NCI-H69 (cell line): Measurements from ENCODE around the gene COQ4.
A peak's percentile ranks its signal among the peaks of the same experiment; 100 is the strongest.

Experiments
- DNase-seq: peaks from one replicate; lab custom pipeline; 2025; lab: John Stamatoyannopoulos, UW

Gene COQ4

DNA sequence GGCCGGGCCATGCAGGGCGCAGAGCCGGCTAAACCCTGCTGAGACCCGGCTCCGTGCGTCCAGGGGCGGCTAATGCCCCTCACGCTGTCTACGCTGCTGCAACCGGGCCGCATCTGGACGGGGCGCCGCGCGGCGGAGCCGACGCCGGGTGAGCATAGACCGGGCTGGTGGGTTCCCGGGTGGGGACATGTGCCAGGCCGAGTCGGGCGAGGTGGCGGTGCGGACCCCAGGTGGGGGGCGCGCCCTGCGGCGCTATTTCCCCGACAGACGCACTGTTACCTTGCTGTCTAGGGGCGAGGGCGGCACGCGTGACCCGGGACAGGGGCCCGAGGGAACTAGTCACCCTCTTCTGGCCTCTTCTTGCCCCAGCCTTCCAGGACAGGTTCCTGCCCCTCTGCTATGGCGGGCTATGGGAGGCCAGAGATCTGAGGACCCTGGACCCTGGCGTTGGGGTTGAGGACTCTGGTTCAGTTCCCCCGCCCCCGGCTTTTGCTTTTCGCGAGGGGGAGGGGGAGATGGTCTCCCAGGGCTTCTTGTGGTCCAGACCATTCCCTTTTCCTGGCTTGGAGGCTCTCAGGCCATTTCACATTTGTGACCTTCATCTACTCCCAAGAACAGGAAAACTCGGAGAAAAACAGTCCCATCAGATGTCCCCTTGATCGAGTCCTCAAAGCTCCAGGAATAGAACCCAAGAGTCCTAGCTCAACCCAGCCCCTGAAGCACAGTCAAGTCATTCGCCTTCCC, 18.2 kb downstream of the COQ4 start:
- DNase-seq, result peak; percentile 61

- DNase-seq, result peak; percentile 90
Measured at GRCh38 chr9:128341435-128341849, 18.8 kb downstream of the COQ4 start.

DNA sequence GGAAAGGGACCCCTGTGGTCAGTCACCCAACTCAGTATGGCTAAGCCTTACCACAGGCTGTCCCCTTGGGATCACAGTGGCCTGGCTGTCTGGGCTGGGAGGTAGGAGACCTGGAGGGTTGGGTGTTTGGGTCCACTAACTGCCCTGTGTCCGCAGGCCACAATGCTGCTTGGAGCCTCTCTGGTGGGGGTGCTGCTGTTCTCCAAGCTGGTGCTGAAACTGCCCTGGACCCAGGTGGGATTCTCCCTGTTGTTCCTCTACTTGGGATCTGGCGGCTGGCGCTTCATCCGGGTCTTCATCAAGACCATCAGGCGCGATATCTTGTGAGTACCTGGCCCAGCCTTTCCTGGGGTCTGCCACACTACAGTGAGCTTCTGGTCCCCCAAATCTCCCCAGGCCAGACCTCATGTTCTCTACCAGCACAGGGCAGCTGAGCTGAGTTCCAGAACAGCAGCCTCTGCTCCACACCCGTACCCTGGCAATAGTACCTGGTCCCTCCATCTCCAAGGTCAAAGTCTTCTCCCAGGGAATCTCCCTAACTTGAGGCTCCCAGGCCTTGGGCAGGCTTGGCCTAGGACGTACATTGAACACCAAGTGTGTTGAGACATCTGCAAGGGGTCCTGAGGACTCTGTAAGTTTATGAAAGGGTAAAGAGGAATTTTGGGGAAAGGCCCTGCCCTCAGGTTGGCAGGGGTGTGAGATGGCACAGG, 20.5 kb downstream of the COQ4 start:
- no peak for DNase-seq

DNA sequence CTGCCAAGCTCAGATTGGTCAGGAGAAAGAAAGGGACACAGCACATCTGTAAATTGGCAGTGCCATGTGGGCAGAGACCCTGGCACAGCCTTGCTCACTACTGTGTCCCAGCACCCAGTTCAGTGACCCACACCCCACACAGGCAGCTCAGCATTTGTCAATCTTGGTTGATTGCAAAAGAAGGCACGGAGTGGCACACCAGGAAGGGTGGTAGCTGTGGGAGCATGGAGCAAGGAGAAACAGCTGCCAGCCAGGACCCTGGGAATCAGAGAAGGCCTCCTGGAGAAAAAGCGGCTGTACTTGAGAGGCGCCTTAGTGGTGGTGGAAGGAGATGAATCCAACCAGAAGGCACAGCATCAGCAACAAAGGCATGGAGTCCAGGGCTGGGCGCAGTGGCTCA, 21.2 kb downstream of the COQ4 start:
- DNase-seq, result no peak

- no peak for DNase-seq
Measured at GRCh38 chr9:128344931-128345605, 22.4 kb downstream of the COQ4 start.

- no peak for DNase-seq
Measured at GRCh38 chr9:128349125-128349524, 26.5 kb downstream of the COQ4 start.

- DNase-seq, result no peak
Measured at GRCh38 chr9:128349772-128350171, 27.1 kb downstream of the COQ4 start.

GRCh38 chr9:128355451-128355850, 32.8 kb downstream of the COQ4 start:
- DNase-seq, result no peak

DNA sequence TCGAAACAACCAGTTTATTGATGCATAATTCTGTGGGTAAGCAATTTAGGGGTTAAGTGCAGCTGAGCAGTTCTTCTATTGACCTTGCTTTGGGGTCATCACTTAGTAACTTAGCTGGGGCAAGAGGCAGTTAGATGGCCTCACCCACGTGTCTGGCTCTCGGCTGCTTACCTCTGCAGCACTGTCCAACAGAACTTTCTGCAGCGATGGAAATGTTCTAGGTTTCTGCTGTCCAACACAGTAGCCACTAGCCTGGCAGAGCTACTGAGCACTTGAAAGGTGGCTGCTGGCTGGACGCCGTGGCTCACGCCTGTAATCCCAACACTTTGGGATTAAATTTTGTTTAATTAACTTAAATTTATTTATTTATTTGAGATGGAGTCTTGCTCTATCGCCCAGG, 35.5 kb downstream of the COQ4 start:
- no peak for DNase-seq

- no peak for DNase-seq
Measured at GRCh38 chr9:128358861-128359260, 36.2 kb downstream of the COQ4 start.

DNA sequence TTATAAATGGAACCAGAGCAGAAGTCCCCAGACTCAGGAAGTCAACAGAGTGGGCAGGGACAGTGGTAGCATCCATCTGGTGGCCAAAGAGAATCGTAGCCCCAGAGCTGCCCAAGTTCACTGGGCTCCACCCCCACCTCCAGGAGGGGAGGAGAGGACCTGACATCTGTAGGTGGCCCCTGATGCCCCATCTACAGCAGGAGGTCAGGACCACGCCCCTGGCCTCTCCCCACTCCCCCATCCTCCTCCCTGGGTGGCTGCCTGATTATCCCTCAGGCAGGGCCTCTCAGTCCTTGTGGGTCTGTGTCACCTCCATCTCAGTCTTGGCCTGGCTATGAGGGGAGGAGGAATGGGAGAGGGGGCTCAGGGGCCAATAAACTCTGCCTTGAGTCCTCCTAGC, 38.2 kb downstream of the COQ4 start:
- no peak for DNase-seq

GRCh38 chr9:128361296-128361985, 38.8 kb downstream of the COQ4 start:
- DNase-seq, result peak; percentile 75

- peak; percentile 91 for DNase-seq
Measured at GRCh38 chr9:128361986-128362646, 39.5 kb downstream of the COQ4 start.

- no peak for DNase-seq
Measured at GRCh38 chr9:128362774-128363173, 40.1 kb downstream of the COQ4 start.

GRCh38 chr9:128365525-128365924, 42.9 kb downstream of the COQ4 start:
- no peak for DNase-seq

DNA sequence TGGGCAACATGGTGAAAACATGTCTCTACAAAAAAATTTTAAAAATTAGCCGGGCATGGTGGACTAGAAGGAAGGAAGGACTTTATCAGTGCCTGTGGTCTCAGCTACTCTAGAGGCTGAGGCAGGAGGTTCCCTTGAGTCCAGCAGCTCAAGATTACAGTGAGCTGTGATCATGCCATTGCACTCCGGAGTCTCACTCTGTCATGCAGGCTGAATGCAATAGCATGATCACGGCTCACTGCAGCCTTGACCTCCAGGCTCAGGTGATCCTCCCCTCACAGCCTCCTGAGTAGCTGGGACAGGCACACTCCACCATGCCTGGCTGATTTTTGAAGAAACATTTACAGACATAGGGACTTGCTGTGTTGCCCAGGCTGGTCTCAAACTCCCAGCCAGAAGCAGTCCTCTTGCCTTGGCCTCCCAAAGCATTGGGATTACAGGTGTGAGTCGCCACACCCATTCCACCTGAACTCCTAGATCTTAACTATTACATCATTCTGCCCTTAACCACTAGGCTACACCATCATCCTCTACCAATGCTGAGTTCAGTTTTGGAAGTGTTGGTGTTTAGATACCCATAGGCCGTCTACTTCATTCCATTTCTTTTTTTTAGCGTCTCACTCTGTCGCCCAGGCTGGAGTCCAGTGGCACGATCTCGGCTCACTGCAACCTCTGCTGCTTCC, 46.5 kb downstream of the COQ4 start:
- DNase-seq, result no peak

DNA sequence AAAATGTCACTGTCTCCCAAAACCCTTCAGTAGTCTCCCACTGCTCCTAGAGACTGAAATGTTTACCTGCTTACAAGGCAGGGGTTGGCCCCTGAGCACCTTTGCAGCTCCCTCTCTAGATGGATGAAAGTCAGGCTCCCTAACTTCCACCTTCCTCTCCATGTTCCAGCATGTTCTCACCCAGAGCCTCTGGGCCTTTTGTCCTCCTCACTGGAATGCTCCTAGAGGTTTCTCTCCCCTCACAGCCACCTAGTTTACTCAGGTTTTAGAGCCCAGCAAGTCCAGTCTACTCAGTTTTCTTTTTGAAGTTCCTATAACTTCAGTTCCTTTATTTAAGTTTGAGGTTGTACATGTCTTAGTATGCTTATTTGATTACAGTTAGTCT, 47.7 kb downstream of the COQ4 start:
- no peak for DNase-seq

- peak; percentile 97 for DNase-seq
Measured at GRCh38 chr9:128370752-128371629, 48.4 kb downstream of the COQ4 start, which contains the start of gene URM1. URM1 (plus strand) TSS chr9:128371374; CDS start chr9:128371381, 7 bp downstream.

GRCh38 chr9:128371630-128372117, 49.0 kb downstream of the COQ4 start:
- DNase-seq, result no peak

GRCh38 chr9:128372188-128372641, 49.6 kb downstream of the COQ4 start:
- peak; percentile 78 for DNase-seq
